ENCODE results near the gene PROSER1.

PROSER1 gene

GRCh38 chr13:38965281-38965680 lies 72.6 kb downstream of the PROSER1 start:
- Histone ChIP-seq H3K4me1 (ENCODE audit: control insufficient read depth, insufficient read depth, low read length) (no peaks in the 10 kb centered on the region), H3K4me3 (ENCODE audit: low read length) (no peak overlapping the region), H3K9me3 (ENCODE audit: control insufficient read depth, insufficient read depth, low read length) (no peaks in the 10 kb centered on the region; the same call in 1 of the 2 replicates), H3K27ac (ENCODE audit: low read length) (no peak overlapping the region), H3K27me3 (ENCODE audit: control insufficient read depth, insufficient read depth, low read length) (no peaks in the 10 kb centered on the region), H3K36me3 (ENCODE audit: control insufficient read depth, insufficient read depth, low read length) (no peaks in the 10 kb centered on the region)
- 100% methylated on average over 1 of the region's 4 CpGs for WGBS (ENCODE audit: insufficient coverage, insufficient read length)
- DNase-seq (ENCODE audit: low read depth, low spot score): no peak

GRCh38 chr13:38960175-38960574 lies 77.7 kb downstream of the PROSER1 start:
- H3K9me3 ChIP-seq (ENCODE audit: control insufficient read depth, insufficient read depth, low read length): no peaks in the 10 kb centered on the region; the same call in 1 of the 2 replicates
- no peaks in the 10 kb centered on the region for H3K36me3 ChIP-seq (ENCODE audit: control insufficient read depth, insufficient read depth, low read length)
- H3K27ac ChIP-seq (ENCODE audit: low read length): no peak overlapping the region
- no peak for DNase-seq (ENCODE audit: low read depth, low spot score)
- H3K27me3 ChIP-seq (ENCODE audit: control insufficient read depth, insufficient read depth, low read length): no peaks in the 10 kb centered on the region
- no peaks in the 10 kb centered on the region for H3K4me1 ChIP-seq (ENCODE audit: control insufficient read depth, insufficient read depth, low read length)
- H3K4me3 ChIP-seq (ENCODE audit: low read length): no peak overlapping the region

Data from iPS DF 6.9 (cell line).